Transverse colon (tissue), 4 donors: ENCODE measurements around the gene TNFSF10.
A peak's percentile ranks its signal among the peaks of the same experiment; 100 is the strongest.

Experiments
- POLR2AphosphoS5 ChIP-seq, 3 donors: sonication (generic); formaldehyde crosslinking; IDR thresholded peaks; one replicate each; pipeline ENCODE4 v1.6.1; 2016; ENCODE audit warnings: antibody characterized with exemption in 3 of 3
- TF ChIP-seq, protein P1 (sequence below), 5 experiments: fragments of 200-600 bp in 3 of 5; fragments of 450-650 bp in 2 of 5; sonication (generic) in 3 of 5; IDR thresholded peaks; 1 replicate in 2 of 5; 2 replicates in 3 of 5; pipeline ENCODE4 v1.5.1; 2016 to 2017; ENCODE audit warnings: antibody characterized with exemption in 5 of 5, inconsistent platforms in 3 of 5, mild to moderate bottlenecking in 2 of 5, moderate library complexity in 1 of 5

DNA sequence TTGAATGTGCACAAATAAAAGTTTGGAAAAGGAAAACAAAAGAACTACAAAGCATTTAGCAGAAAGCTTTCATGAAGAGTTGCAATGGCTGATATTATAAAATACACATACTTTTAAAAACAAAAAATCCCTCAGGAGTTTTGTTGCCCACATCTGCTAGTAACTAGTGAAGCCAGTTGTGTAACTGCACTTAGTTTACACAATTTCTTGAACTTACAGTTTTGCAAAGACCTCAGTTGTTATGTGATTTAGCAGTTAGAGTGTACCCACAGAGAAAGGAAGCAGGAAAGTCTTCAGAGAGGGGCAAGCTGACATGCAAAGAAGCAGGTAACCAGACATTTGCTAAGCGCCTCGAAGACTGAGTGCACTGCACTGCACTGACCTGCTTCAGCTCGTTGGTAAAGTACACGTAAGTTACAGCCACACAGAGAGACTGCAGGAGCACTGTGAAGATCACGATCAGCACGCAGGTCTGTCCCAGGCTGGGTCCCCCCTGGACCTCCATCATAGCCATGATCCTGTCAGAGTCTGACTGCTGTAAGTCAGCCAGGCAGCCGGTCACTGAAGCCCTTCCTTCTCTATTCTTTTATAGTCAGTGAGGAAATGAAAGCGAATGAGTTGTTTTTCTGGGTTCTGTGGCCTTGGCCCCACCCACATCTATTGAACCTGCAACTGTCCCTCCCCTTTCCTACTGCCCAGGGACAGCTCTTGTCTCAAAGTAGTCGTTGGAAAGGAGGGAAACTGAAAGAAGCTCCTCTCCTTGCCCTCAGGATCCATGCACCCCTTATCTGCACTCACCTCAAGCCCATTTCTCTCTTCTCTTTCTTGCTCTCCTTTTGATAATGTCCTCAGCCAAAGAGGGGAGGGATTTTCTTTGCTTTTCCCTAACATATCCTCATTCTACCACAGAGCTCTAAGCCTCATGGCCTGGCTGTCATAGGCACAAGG, at the start of gene TNFSF10:
- TF ChIP-seq, protein P1, sequence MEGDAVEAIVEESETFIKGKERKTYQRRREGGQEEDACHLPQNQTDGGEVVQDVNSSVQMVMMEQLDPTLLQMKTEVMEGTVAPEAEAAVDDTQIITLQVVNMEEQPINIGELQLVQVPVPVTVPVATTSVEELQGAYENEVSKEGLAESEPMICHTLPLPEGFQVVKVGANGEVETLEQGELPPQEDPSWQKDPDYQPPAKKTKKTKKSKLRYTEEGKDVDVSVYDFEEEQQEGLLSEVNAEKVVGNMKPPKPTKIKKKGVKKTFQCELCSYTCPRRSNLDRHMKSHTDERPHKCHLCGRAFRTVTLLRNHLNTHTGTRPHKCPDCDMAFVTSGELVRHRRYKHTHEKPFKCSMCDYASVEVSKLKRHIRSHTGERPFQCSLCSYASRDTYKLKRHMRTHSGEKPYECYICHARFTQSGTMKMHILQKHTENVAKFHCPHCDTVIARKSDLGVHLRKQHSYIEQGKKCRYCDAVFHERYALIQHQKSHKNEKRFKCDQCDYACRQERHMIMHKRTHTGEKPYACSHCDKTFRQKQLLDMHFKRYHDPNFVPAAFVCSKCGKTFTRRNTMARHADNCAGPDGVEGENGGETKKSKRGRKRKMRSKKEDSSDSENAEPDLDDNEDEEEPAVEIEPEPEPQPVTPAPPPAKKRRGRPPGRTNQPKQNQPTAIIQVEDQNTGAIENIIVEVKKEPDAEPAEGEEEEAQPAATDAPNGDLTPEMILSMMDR (IDR thresholded peaks at IDR 0.05): no peak
- peak; percentile 96 to 99 (median 98) for TF ChIP-seq POLR2AphosphoS5 (IDR thresholded peaks at IDR 0.05)
